ENCODE measurements around the gene GPRIN1.
"Not testable (repeated sequence)": the region's sequence is repeated elsewhere in the genome, so short reads cannot be mapped to it uniquely, and the experiment has no call there.

The GPRIN1 gene

DNA sequence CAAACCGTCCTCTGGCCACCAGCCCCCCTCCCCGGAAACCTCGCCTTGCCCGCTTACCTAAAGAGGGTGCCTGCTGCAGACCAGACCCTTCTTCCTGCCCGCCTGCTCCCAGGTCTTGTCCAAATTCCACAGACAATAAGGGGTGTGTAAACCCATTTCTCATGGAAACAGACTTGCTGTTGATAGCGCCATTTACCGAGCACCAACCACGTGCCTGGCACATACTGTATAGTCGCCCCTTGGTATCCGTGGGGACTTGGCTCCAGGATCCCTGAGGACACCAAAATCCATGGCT is 35.7 kb downstream of the GPRIN1 start:
- DNase-seq (ENCODE audit: low read depth), result no peak

DNA sequence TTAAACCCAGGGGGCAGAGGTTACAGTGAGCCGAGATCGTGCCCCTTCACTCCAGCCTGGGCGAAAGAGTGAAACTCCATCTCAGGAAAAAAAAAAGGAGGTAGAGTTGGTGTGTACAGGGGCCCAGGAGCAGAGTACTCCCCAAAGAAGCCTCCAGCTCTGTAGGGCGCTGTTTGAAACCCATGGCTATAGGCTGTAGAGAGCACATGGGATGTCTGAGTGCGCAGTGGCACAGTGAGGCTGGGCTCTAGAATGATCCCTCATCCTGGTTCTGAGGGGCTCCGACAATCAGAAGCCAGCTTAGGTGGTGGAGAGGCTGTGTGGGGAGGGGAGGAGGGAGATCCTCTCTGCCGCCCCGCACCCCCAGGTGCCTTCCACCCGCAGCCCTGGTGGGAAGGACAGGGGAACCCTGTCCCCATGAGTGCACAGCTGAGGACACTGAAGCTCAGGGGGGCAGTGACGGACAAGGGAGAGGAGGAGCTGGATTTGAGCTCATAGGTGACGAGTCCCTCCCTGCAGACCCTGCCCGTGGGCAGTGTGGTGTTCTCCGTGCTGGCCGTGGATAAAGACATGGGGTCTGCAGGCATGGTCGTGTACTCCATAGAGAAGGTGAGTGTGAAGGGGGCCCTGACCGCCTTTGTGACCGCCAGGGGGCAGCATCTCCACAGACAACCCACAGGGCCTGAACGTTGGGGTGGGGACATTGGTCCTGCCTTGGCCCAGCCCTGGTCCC is 36.2 kb downstream of the GPRIN1 start:
- DNase-seq (ENCODE audit: low read depth), result peak; percentile 64

DNA sequence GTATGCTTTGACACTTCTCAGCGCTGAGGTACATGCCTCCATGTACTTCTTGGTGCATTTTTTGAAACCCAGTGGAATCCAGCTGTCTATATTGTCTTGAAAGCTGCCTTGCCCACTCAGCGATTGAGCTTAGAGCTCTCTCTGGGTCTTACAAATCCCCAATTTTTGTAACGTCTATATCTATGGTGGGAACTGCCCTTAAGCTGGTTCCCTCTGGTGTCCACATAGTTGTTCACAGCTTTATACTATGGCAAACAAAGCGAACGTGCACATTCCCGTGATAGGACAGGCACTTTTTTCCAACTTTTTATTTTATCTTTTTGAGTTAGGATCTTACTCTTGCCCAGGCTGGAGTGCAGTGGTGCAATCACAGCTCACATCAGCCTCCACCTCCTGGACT is 39.9 kb downstream of the GPRIN1 start:
- no peak for DNase-seq (ENCODE audit: low read depth)

DNA sequence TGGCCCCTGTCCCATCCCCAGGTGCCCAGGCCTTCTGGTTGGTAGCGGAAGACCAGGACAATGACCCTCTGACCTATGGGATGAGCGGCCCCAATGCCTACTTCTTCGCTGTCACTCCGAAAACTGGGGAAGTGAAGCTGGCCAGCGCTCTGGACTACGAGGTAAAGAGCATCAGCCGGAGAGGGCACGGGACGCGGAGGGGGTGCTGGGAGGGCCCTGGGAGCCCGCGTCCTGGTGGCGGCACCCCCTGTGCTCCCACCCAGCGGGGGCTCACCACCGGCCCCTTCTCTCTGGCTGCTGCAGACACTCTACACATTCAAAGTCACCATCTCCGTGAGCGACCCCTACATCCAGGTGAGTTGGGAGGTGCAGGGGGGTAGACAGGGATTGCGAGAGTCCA is 41.3 kb downstream of the GPRIN1 start:
- DNase-seq (ENCODE audit: low read depth), result no peak

DNA sequence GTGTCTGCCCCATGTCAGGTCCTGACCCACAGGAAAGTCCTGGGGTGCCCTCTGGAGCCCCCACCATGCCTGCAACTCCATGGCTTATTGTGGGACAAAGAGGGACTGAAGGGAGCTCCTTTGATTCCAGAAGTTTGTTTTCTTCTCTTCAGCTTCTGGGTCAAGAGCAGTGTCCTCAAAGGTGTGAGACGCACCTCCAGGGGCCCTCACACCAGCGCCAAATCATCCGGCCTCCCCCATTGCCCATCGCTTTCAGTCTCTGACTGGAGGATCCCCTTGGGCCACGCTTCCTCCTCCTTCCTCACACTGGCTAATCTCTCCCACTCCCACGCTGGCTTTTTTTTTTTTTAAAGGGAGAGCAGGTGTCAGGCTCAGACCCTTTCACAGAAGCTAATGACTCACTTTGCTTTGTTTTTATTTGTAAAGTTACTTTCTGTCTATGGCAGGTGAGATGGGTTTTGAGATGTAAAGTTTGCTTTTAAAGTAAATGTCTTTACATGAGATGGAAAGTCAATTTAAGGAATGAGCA is 44.1 kb downstream of the GPRIN1 start:
- DNase-seq (ENCODE audit: low read depth), result no peak

DNA sequence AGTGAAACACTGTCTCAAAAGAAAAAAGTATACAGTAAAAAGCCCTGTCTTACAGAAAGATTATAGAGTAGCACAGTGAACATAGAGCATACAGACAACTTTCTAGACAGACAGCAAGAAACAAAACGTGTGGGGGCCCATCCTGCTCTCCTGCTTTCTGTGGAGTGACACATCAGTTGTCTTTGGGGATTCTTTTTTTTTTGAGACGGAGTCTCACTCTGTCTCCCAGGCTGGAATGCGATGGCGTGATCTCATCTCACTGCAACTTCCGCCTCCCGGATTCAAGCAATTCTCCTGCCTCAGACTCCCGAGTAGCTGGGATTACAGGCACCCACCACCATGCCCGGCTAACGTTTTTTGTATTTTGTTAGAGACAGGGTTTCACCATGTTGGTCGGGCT is 46.0 kb downstream of the GPRIN1 start:
- DNase-seq (ENCODE audit: low read depth), result no peak

DNA sequence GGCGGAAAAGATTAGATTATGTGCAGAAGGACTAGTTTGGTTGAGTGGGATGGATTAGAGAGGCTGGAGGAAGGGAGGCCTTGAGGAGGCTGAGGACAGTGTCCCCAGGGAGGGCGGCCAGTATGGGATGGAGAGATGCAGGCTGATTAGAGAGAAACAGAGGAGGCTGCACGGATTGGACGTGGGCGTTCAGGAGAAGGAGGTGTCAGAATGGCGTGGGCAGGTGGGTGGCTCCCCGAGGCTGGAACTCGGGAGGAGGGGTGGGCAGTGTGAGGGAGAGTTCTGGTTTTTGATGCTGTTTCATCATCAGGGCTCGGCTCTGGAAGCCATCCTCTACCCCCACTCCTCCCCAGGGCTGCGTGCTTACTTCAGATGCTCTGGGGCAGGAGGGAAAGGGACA is 47.8 kb downstream of the GPRIN1 start:
- DNase-seq (ENCODE audit: low read depth), result no peak

DNA sequence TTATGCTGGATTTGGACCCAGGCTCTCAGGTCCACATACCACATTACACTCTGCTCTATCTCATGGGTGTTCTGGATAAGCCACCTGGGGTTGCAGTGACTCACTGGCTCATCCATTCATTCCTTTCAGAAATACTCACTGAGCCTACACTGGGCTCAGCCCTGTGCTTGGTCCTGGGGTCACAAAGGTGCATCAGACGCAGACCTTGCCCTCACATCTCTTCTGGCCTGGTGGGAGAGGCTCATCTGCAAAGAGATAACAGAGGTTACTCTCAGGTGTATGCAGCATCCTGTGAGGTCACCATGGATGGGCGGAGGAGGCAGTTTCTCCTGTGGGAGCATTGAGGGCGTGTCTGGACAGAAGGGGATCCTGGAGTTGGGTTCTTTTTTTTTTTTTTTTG is 48.7 kb downstream of the GPRIN1 start:
- no peak for DNase-seq (ENCODE audit: low read depth)

DNA sequence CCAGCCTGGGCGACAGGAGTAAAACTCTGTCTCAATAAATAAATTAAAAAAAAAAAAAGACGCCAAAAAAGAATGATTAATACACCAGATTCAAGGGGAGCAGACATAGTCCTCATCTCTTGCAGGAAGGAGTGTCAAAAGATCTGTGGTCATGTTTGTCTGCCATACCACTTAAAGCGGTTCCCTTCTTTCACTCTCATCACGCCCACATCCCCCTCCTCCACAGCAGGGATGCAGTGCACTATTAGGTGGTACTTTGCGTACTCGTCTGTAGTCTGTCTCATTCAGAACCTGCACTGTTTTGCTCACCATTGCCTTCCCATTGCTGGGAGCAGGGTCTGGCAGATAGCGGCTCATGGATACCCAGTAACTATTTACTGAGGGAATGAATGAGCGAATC is 49.6 kb downstream of the GPRIN1 start:
- DNase-seq (ENCODE audit: low read depth), result no peak

DNA sequence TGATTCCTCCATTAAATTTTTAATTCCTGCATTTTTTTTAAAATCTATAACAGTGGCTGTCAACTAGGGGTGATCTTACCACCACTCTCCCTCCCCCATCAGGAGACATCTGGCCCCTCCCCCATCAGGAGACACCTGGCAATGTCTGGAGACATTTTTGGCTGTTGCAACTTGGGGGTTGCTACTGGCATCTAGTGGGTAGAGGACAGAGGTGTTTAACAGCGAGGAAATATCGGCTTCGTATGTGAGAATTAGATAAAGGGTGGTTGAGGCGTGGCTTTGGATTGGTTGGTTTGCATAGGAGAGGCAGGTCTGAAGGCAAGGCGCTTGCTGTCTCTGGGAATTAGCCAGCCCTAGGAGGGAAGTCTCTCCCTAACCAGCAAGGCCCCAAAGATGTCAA is 50.3 kb downstream of the GPRIN1 start:
- no peak for DNase-seq (ENCODE audit: low read depth)

DNA sequence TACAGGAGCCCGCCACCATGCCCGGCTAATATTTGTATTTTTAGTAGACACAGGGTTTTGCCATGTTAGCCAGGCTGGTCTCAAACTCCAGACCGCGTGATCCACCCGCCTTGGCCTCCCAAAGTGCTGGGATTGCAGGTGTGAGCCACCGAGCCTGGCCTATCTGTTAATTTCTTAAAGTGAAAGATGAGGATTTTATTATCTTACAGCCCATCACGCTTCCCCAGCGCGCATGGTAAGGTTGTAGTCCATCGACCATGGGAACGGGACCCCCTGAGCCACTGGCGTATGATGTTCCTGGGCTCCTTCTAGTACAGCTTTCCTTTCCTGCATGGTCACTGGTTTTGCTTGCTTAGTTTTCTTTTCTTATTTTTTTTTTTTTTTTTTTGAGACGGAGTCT is 52.1 kb downstream of the GPRIN1 start:
- DNase-seq (ENCODE audit: low read depth), result no peak

DNA sequence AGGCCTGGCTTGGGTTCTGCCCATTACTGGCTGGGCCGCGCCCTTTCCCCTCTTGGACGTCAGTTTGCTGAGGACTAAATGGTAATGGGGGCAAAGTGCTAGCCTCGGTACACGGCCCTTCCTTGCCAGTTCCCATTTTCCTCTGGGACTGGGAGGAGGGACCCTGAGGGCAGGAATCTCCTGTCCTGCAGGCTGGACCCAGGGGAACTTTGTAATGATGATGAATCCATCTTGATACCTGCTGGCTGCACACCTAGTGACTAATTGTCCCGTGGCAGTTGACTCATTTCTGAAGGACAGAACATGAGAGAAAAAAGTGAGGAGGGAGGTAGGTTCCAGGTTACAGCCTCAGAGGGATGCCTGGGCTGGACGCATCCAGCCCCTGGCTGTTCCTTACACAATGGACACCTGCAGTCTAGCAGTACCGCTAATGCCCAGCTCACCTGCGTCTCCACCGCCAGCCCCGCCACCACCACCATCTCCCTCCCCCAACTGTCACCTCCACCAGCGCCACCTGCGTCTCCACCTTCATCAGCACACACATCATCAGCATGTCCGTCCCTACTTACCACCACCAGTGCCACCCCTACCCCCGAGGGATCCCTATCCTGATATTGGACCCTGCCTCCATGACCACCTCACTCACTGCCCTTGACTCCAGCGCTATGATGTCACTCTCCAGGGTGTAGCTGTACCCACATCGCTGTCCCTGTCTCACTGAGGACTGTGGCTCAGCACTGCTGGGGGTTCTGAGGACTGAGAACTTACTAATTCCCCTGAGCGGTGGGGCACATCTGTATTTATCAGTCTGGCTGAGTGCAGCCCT is 56.5 kb downstream of the GPRIN1 start:
- DNase-seq (ENCODE audit: low read depth), result no peak

DNA sequence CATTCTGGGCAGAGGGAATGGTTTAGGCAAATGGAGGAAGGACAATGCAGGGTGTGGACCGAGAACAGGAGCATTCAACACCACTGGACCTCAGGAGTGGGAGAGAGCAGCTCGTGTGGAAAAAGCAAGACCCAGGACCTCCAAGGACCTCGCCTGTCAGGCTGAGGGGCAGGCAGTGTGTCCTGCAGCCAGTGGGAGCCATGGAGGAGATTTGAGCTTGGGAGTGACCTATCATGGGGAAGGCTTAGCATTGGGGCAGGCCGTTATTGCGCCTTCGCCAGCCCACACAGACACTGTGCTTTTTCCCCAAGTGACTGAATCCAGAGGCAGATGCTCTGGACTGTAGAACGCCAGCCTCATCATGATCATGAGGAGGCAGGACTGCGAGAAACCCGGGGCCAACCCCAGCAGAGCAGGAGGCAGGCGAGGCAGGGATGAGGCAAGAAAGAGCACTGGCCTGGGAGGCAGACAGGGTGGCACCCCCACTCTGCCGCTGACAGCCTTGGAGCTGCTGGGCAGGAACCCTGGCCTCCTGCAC is 57.6 kb downstream of the GPRIN1 start:
- no peak for DNase-seq (ENCODE audit: low read depth)

DNA sequence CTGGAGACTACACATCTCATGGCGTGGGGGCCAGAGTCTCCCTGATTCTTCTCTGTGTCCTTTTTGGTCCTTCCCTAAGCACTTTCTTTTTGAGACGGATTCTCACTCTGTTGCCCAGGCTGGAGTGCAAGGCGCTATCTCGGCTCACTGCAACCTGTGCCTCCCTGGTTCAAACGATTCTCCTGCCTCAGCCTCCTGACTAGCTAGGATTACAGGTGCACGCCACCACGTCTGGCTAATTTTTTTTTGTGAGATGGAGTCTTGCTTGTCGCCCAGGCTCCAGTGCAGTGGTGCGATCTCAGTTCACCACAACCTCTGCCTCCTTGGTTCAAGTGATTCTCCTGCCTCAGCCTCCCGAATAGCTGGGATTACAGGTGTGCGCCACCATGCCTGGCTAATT is 59.0 kb downstream of the GPRIN1 start:
- DNase-seq (ENCODE audit: low read depth), result not testable (repeated sequence)

DNA sequence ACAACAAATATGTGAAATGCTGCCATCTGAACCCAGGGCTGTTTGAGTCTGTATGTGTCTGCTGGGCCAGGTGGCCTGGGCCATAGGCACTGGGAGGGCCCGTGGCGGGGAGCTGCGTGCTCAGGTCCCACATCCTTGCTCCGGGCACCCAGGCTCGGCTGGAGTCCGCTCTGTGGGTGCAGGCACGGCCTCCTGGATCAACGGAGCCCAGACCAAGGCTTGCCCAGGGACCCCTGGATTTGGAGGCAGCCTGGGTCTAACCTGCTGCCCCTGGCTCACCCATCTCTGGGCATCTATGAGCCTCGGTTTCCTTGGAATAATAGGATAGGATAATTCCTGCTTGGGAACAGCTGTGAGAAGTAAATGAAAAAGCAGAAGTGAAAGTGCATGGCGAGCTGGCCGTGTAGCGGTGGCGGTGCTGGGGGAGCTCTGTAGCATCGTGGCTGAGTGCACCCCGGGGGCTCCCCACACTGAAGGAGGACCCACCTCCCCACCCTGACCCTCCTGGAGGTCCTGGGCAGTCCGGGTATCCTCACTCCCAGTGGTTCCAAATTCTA is 59.6 kb downstream of the GPRIN1 start:
- no peak for DNase-seq (ENCODE audit: low read depth)

DNA sequence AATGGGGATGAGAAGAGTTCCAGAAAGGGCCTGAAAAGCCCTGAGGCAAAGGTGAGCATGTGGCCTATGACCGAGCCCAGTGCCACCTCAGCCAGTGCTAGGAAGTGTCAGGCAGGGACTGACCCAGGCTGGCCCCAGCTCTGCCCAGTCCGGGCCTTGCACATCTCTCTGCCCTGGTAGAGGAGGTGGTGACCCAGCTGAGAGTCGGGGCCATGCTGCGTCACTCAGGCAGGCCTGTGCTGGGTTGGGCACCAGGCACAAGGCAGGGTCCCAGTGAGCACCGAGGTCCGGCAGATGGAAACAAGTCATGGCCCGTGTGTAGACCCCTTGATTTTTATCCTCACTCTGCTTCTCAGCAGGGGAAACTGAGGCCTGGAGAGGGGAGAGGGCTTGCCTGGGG is 60.1 kb downstream of the GPRIN1 start:
- DNase-seq (ENCODE audit: low read depth), result no peak

DNA sequence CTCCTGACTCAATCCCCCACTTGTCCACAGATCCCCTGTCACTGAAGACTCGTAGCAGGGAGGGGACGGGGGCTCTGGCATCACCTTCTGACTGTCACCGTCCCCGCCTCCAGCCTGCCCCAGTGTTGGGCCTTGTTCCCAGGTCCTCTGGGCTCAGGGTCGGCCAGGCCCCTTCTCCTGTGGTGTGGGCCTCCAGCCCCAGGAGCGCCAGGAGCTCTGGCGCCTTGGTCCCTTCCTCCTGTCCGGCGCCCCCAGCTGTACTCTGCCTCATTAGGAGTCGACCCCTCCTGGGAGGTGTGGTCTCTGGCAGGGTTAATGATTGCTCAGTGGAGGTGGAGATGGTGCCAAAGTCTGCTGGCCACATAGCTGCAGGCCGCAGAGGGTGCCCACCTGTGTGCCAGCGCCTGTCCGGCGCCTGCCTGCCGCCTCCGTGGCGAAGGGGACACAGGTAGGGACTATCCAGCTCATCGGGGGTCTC is 61.0 kb downstream of the GPRIN1 start, which contains the start of gene CDHR2:
TSS of gene CDHR2 (plus strand) at position 376 of the 478 bp plus-strand sequence. CDS start 16,011 bp downstream, outside the sequence.
- DNase-seq (ENCODE audit: low read depth), result no peak

DNA sequence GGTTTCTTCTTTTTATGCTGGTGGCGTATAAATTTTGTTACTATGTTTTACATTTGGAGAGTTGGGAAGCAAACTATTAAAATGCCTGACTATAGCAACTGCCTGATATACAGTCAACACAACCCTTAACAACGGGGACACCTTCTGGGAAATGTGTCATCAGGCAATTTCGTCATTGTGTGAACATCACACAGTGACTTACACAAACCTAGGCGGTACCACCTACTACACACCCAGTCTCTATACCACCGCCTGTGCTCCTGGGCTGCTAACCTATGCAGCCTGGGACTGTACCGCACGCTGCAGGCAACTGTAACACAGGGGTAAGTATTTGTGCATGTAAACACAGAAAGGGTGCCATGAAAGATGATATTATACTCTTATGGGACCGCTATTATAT is 62.2 kb downstream of the GPRIN1 start:
- DNase-seq (ENCODE audit: low read depth), result no peak

Data from activated T-helper 1 cell treated with Interleukin-2 at 50 U/mL for 16 hours (primary cell).